NB4 (cell line): Measurements from ENCODE around the gene RHOV.

Experiments
- MYC ChIP-seq: IDR thresholded peaks from 2 replicates; pipeline ENCODE4 v1.6.1; 2011; ENCODE audit warnings: low read depth, low read length
- POLR2A ChIP-seq: IDR thresholded peaks from 2 replicates; pipeline ENCODE4 v1.6.1; 2011; ENCODE audit warnings: mild to moderate bottlenecking; ENCODE audit not compliant: insufficient read length; ENCODE audit errors: extremely low read depth
- TF ChIP-seq, protein P1 (sequence below): IDR thresholded peaks from one replicate; pipeline ENCODE4 v1.5.1; 2012; ENCODE audit warnings: low read depth, low read length
- TF ChIP-seq, protein P2 (sequence below): IDR thresholded peaks from 2 replicates; pipeline ENCODE4 v1.6.1; 2011; ENCODE audit warnings: low read depth, low read length

DNA sequence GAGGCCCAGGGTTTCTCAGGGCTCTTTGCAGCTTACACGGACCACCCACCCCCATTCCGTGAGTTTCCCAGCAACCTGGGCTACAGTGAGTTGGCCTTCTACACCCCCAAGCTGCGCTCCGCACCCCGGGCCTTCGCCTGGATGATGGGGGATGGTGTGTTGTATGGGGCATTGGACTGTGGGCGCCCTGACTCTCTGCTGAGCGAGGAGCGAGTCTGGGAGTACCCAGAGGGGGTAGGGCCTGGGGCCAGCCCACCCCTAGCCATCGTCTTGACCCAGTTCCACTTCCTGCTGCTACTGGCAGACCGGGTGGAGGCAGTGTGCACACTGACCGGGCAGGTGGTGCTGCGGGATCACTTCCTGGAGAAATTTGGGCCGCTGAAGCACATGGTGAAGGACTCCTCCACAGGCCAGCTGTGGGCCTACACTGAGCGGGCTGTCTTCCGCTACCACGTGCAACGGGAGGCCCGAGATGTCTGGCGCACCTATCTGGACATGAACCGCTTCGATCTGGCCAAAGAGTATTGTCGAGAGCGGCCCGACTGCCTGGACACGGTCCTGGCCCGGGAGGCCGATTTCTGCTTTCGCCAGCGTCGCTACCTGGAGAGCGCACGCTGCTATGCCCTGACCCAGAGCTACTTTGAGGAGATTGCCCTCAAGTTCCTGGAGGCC is 25.6 kb upstream of the RHOV start:
- TF ChIP-seq, protein P1, sequence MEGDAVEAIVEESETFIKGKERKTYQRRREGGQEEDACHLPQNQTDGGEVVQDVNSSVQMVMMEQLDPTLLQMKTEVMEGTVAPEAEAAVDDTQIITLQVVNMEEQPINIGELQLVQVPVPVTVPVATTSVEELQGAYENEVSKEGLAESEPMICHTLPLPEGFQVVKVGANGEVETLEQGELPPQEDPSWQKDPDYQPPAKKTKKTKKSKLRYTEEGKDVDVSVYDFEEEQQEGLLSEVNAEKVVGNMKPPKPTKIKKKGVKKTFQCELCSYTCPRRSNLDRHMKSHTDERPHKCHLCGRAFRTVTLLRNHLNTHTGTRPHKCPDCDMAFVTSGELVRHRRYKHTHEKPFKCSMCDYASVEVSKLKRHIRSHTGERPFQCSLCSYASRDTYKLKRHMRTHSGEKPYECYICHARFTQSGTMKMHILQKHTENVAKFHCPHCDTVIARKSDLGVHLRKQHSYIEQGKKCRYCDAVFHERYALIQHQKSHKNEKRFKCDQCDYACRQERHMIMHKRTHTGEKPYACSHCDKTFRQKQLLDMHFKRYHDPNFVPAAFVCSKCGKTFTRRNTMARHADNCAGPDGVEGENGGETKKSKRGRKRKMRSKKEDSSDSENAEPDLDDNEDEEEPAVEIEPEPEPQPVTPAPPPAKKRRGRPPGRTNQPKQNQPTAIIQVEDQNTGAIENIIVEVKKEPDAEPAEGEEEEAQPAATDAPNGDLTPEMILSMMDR: no peak
- TF ChIP-seq POLR2A: no peak
- no peak for TF ChIP-seq MYC
- TF ChIP-seq, protein P2, sequence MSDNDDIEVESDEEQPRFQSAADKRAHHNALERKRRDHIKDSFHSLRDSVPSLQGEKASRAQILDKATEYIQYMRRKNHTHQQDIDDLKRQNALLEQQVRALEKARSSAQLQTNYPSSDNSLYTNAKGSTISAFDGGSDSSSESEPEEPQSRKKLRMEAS: no peak
